ENCODE measurements around the gene SNX27.

SNX27 gene

GRCh38 chr1:151689494-151689893 is 77.6 kb downstream of the SNX27 start:
- Mint-ChIP-seq H3K4me3 (no peak overlapping the region), H3K27ac (no peak overlapping the region), H3K9me3 (no peaks in the 10 kb centered on the region), H3K36me3 (ENCODE audit: low read depth) (peaks cover 65% of the 10 kb centered on the region), H3K4me1 (ENCODE audit: low read depth) (no peaks in the 10 kb centered on the region), H3K27me3 (no peaks in the 10 kb centered on the region)
- no peak for DNase-seq

- H3K9me3 Mint-ChIP-seq = no peaks in the 10 kb centered on the region
Measured at GRCh38 chr1:151692226-151692625, 80.4 kb downstream of the SNX27 start.

GRCh38 chr1:151693057-151693651 is 81.3 kb downstream of the SNX27 start:
- H3K36me3 Mint-ChIP-seq (ENCODE audit: low read depth) = peaks cover 68% of the 10 kb centered on the region

More at GRCh38 chr1:151692226-151692625, 80.4 kb downstream of the SNX27 start:
- Mint-ChIP-seq H3K4me3 (no peak overlapping the region), H3K27me3 (no peaks in the 10 kb centered on the region), H3K4me1 (ENCODE audit: low read depth) (no peaks in the 10 kb centered on the region), H3K27ac (no peak overlapping the region), H3K36me3 (ENCODE audit: low read depth) (peaks cover 67% of the 10 kb centered on the region)
- no peak for DNase-seq

GRCh38 chr1:151701515-151701914 is 89.7 kb downstream of the SNX27 start:
- Mint-ChIP-seq H3K9me3 (no peaks in the 10 kb centered on the region), H3K4me1 (ENCODE audit: low read depth) (peaks cover 1% of the 10 kb centered on the region), H3K27me3 (no peaks in the 10 kb centered on the region), H3K4me3 (no peak overlapping the region), H3K27ac (no peak overlapping the region), H3K36me3 (ENCODE audit: low read depth) (peaks cover 40% of the 10 kb centered on the region)
- DNase-seq = no peak

More at GRCh38 chr1:151693057-151693651, 81.3 kb downstream of the SNX27 start:
- H3K9me3 Mint-ChIP-seq = no peaks in the 10 kb centered on the region
- no peaks in the 10 kb centered on the region for H3K27me3 Mint-ChIP-seq
- no peaks in the 10 kb centered on the region for H3K4me1 Mint-ChIP-seq (ENCODE audit: low read depth)
- H3K27ac Mint-ChIP-seq = no peak overlapping the region
- H3K4me3 Mint-ChIP-seq = no peak overlapping the region
- DNase-seq = no peak

- Mint-ChIP-seq H3K4me1 (ENCODE audit: low read depth) (peaks cover 1% of the 10 kb centered on the region), H3K36me3 (ENCODE audit: low read depth) (peaks cover 29% of the 10 kb centered on the region)
- DNase-seq = no peak
Measured at GRCh38 chr1:151702936-151703335, 91.1 kb downstream of the SNX27 start.

GRCh38 chr1:151703813-151704212 is 92.0 kb downstream of the SNX27 start:
- peaks cover 1% of the 10 kb centered on the region for H3K4me1 Mint-ChIP-seq (ENCODE audit: low read depth)
- no peak overlapping the region for H3K27ac Mint-ChIP-seq
- H3K9me3 Mint-ChIP-seq = no peaks in the 10 kb centered on the region
- H3K36me3 Mint-ChIP-seq (ENCODE audit: low read depth) = peaks cover 21% of the 10 kb centered on the region
- H3K4me3 Mint-ChIP-seq = no peak overlapping the region
- no peak for DNase-seq
- H3K27me3 Mint-ChIP-seq = no peaks in the 10 kb centered on the region

More at GRCh38 chr1:151702936-151703335, 91.1 kb downstream of the SNX27 start:
- Mint-ChIP-seq H3K9me3 (no peaks in the 10 kb centered on the region), H3K4me3 (no peak overlapping the region), H3K27ac (no peak overlapping the region), H3K27me3 (no peaks in the 10 kb centered on the region)

- no peak for DNase-seq
- peaks cover 18% of the 10 kb centered on the region for H3K36me3 Mint-ChIP-seq (ENCODE audit: low read depth)
- no peaks in the 10 kb centered on the region for H3K9me3 Mint-ChIP-seq
- H3K4me1 Mint-ChIP-seq (ENCODE audit: low read depth) = peaks cover 1% of the 10 kb centered on the region
- H3K27me3 Mint-ChIP-seq = no peaks in the 10 kb centered on the region
- H3K4me3 Mint-ChIP-seq = no peak overlapping the region
- no peak overlapping the region for H3K27ac Mint-ChIP-seq
Measured at GRCh38 chr1:151704246-151704645, 92.4 kb downstream of the SNX27 start.

- peaks cover 1% of the 10 kb centered on the region for H3K4me1 Mint-ChIP-seq (ENCODE audit: low read depth)
- H3K4me3 Mint-ChIP-seq = no peak overlapping the region
- H3K27me3 Mint-ChIP-seq = no peaks in the 10 kb centered on the region
- H3K36me3 Mint-ChIP-seq (ENCODE audit: low read depth) = peaks cover 10% of the 10 kb centered on the region
- DNase-seq = no peak
- H3K27ac Mint-ChIP-seq = no peak overlapping the region
- H3K9me3 Mint-ChIP-seq = no peaks in the 10 kb centered on the region
Measured at GRCh38 chr1:151705146-151705545, 93.3 kb downstream of the SNX27 start.

GRCh38 chr1:151705753-151706463 is 94.1 kb downstream of the SNX27 start:
- Mint-ChIP-seq H3K4me3 (no peak overlapping the region), H3K27ac (no peak overlapping the region), H3K9me3 (no peaks in the 10 kb centered on the region), H3K36me3 (ENCODE audit: low read depth) (peaks cover 4% of the 10 kb centered on the region), H3K4me1 (ENCODE audit: low read depth) (peaks cover 1% of the 10 kb centered on the region), H3K27me3 (no peaks in the 10 kb centered on the region)
- DNase-seq = no peak

GRCh38 chr1:151706464-151707415 is 94.9 kb downstream of the SNX27 start:
- Mint-ChIP-seq H3K4me1 (ENCODE audit: low read depth) (peaks cover 1% of the 10 kb centered on the region), H3K4me3 (no peak overlapping the region), H3K9me3 (no peaks in the 10 kb centered on the region), H3K27me3 (peaks cover 3% of the 10 kb centered on the region), H3K36me3 (ENCODE audit: low read depth) (no peaks in the 10 kb centered on the region), H3K27ac (no peak overlapping the region)
- DNase-seq = no peak

- DNase-seq = no peak
- Mint-ChIP-seq H3K4me3 (no peak overlapping the region), H3K27me3 (peaks cover 7% of the 10 kb centered on the region), H3K9me3 (no peaks in the 10 kb centered on the region), H3K36me3 (ENCODE audit: low read depth) (no peaks in the 10 kb centered on the region), H3K27ac (no peak overlapping the region), H3K4me1 (ENCODE audit: low read depth) (peaks cover under 1% of the 10 kb centered on the region)
Measured at GRCh38 chr1:151707541-151708065, 95.8 kb downstream of the SNX27 start.

- Mint-ChIP-seq H3K36me3 (ENCODE audit: low read depth) (no peaks in the 10 kb centered on the region), H3K4me1 (ENCODE audit: low read depth) (no peaks in the 10 kb centered on the region)
Measured at GRCh38 chr1:151708891-151709290, 97.0 kb downstream of the SNX27 start.

GRCh38 chr1:151710187-151710840 is 98.5 kb downstream of the SNX27 start:
- Mint-ChIP-seq H3K27me3 (peaks cover 29% of the 10 kb centered on the region), H3K4me3 (no peak overlapping the region), H3K4me1 (ENCODE audit: low read depth) (no peaks in the 10 kb centered on the region), H3K36me3 (ENCODE audit: low read depth) (no peaks in the 10 kb centered on the region), H3K27ac (no peak overlapping the region), H3K9me3 (no peaks in the 10 kb centered on the region)
- no peak for DNase-seq

More at GRCh38 chr1:151708891-151709290, 97.0 kb downstream of the SNX27 start:
- Mint-ChIP-seq H3K27ac (no peak overlapping the region), H3K9me3 (no peaks in the 10 kb centered on the region), H3K4me3 (no peak overlapping the region), H3K27me3 (peaks cover 15% of the 10 kb centered on the region)
- DNase-seq = no peak
